ENCODE measurements around the gene OGG1. TPM values are rescaled to one million over a fixed set of nuclear protein-coding genes. Genes with fewer than 3 reads are reported as not detected.

OGG1 gene
- total and polyA plus RNA-seq, 2 donors = 16.6 to 20.7 TPM

DNA sequence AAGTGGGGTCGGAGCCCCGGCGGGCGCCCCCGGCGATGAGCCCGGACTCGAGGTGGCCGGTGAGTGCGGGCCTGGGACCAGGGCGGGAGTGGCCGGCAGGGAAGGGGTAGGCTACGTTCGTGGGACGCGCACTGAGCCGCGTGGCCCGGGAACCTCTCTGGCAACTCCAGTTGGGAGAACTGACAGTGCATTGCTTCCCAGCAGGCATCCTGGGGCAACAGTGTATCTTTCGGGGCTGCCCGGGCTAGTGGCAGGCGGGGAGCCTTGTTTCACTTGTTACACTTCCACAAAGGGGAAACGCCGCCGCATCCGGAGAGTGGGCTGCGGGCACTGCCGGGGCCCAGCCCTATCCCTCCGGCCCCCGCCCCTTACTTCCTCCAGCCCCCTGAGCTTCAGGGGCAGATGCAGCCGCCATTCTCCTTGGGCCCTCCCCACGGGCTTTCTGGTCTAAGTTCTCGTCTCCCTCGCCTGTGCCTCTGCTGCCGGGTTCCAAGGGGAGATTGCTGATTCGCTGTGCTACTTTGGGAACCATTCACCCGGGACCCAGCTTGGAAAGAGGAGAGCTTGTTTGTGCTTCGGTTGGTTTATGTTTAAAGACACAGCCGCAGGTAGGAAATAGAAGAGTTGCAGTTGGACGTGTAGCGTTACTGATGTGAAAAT, 17.5 kb upstream of the OGG1 start:
- peaks cover 20 to 29% of the 10 kb centered on the region in 2 donors for H3K4me1 ChIP-seq (ENCODE audit: control insufficient read depth in 2 of 2, insufficient read depth in 2 of 2, low read length in 2 of 2)

DNA sequence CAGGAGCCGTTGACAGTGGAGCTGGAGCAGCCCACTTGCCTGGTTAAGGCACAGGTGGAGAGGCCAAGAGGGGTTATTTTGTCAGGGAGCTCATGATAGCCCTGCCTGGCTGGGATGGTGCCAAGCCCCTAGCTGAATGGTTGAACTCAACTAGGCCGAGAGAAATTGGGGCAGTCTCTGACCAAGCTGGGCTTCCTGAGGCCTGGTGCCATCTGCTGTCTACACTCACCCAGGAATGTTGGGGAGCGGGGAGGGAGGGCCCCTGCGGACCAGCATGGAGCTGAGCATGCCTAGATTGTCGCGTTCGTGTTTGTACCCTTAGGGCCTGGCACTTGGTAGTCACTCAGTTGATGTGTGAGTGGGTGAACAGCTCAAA, 17.0 kb upstream of the OGG1 start:
- Histone ChIP-seq H3K27ac (ENCODE audit: low read depth in 1 of 2, low read length in 1 of 2) (no peak overlapping the region), H3K4me3 (ENCODE audit: low read length in 2 of 2) (peak overlapping the region; percentile 83 to 97), H3K4me1 (ENCODE audit: control insufficient read depth in 2 of 2, insufficient read depth in 2 of 2, low read length in 2 of 2) (peaks cover 20 to 24% of the 10 kb centered on the region in 2 donors), H3K36me3 (ENCODE audit: control insufficient read depth in 2 of 2, insufficient read depth in 2 of 2, low read length in 1 of 2) (peaks cover 32 to 41% of the 10 kb centered on the region in 2 donors), H3K27me3 (ENCODE audit: control insufficient read depth in 2 of 2, insufficient read depth in 1 of 2, low read length in 1 of 2) (no peaks in the 10 kb centered on the region), H3K9me3 (ENCODE audit: control insufficient read depth in 2 of 2, insufficient read depth in 1 of 2, low read length in 1 of 2) (no peaks in the 10 kb centered on the region)
- 56% methylated on average over 7 of the region's 7 CpGs for WGBS
- DNase-seq (ENCODE audit: low read depth in 6 of 9, low spot score in 9 of 9) = no peak

More for the DNA sequence above, 17.5 kb upstream of the OGG1 start:
- peaks cover 27 to 36% of the 10 kb centered on the region in 2 donors for H3K36me3 ChIP-seq (ENCODE audit: control insufficient read depth in 2 of 2, insufficient read depth in 2 of 2, low read length in 1 of 2)
- peak overlapping the region; percentile 83 to 97 for H3K4me3 ChIP-seq (ENCODE audit: low read length in 2 of 2)
- no peaks in the 10 kb centered on the region for H3K27me3 ChIP-seq (ENCODE audit: control insufficient read depth in 2 of 2, insufficient read depth in 1 of 2, low read length in 1 of 2)
- H3K9me3 ChIP-seq (ENCODE audit: control insufficient read depth in 2 of 2, insufficient read depth in 1 of 2, low read length in 1 of 2) = no peaks in the 10 kb centered on the region
- peak in 3 of 9 donors; percentile 27 to 51 (median 28) for DNase-seq (ENCODE audit: low read depth in 6 of 9, low spot score in 9 of 9)
- H3K27ac ChIP-seq (ENCODE audit: low read depth in 1 of 2, low read length in 1 of 2) = peak overlapping the region; percentile 94 to 98
- WGBS = under 1% methylated on average over 41 of the region's 41 CpGs

DNA sequence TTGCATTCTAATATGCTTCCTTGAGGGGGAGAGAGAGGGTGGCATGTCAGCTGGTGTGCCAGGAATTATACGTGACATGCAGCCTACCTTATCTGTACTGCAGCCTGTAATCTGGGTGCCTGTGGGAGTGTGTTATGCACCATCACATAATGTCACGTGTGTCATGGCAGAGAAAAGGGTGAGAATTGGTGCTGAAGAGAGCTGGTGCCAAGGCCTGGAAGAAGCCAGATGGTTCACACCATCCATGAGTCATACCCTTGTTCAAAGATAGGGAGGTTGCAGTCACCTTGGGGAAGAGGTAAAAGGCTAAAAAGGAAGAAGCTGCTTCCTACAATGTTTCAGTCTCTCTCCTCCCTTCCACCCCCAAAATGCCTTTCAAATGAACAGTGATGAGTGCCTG, 12.9 kb upstream of the OGG1 start:
- no peak for DNase-seq (ENCODE audit: low read depth in 6 of 9, low spot score in 9 of 9)
- Histone ChIP-seq H3K27ac (ENCODE audit: low read depth in 1 of 2, low read length in 1 of 2) (no peak overlapping the region), H3K27me3 (ENCODE audit: control insufficient read depth in 2 of 2, insufficient read depth in 1 of 2, low read length in 1 of 2) (no peaks in the 10 kb centered on the region), H3K9me3 (ENCODE audit: control insufficient read depth in 2 of 2, insufficient read depth in 1 of 2, low read length in 1 of 2) (no peaks in the 10 kb centered on the region), H3K4me3 (ENCODE audit: low read length in 2 of 2) (no peak overlapping the region), H3K4me1 (ENCODE audit: control insufficient read depth in 2 of 2, insufficient read depth in 2 of 2, low read length in 2 of 2) (peaks cover 16% of the 10 kb centered on the region in 2 donors), H3K36me3 (ENCODE audit: control insufficient read depth in 2 of 2, insufficient read depth in 2 of 2, low read length in 1 of 2) (peaks cover 73 to 82% of the 10 kb centered on the region in 2 donors)
- 96% methylated on average over 2 of the region's 2 CpGs for WGBS

DNA sequence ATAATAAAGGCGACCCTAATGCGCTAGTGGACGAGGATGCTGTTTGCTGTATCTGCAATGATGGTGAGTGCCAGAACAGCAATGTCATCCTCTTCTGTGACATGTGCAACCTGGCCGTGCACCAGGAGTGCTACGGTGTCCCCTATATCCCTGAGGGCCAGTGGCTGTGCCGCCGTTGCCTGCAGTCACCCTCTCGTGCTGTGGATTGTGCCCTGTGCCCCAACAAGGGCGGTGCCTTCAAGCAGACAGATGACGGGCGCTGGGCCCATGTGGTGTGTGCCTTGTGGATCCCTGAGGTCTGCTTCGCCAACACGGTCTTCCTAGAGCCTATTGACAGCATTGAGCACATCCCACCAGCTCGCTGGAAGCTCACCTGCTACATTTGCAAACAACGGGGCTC, 10.6 kb upstream of the OGG1 start:
- H3K4me3 ChIP-seq (ENCODE audit: low read length in 2 of 2) = no peak overlapping the region
- H3K4me1 ChIP-seq (ENCODE audit: control insufficient read depth in 2 of 2, insufficient read depth in 2 of 2, low read length in 2 of 2) = peaks cover 0 to 3% of the 10 kb centered on the region in 2 donors
- no peak overlapping the region for H3K27ac ChIP-seq (ENCODE audit: low read depth in 1 of 2, low read length in 1 of 2)
- DNase-seq (ENCODE audit: low read depth in 6 of 9, low spot score in 9 of 9) = no peak
- peaks cover 93 to 96% of the 10 kb centered on the region in 2 donors for H3K36me3 ChIP-seq (ENCODE audit: control insufficient read depth in 2 of 2, insufficient read depth in 2 of 2, low read length in 1 of 2)
- no peaks in the 10 kb centered on the region for H3K9me3 ChIP-seq (ENCODE audit: control insufficient read depth in 2 of 2, insufficient read depth in 1 of 2, low read length in 1 of 2)
- 98% methylated on average over 15 of the region's 15 CpGs for WGBS
- H3K27me3 ChIP-seq (ENCODE audit: control insufficient read depth in 2 of 2, insufficient read depth in 1 of 2, low read length in 1 of 2) = no peaks in the 10 kb centered on the region

DNA sequence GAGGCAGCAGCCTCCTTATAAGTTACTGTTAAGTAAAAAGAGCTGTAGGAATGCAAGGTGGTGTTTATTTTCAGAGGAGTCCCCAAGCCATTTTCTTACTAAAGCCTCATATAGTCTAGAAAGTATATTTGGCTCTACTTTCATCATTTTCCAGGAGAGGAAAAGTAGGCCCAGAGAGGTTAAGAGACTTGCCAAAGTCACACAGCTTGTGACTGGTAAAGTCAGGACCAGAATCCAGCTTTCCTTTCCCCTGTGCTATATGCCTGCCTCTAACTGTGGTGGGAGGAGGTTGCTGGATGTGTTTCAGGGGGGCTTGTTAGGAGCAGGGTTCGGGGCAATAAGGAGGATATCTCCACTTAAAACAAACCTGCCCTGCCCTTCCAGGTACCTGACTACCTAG, 7.2 kb upstream of the OGG1 start:
- no peak for DNase-seq (ENCODE audit: low read depth in 6 of 9, low spot score in 9 of 9)
- no peak overlapping the region for H3K4me3 ChIP-seq (ENCODE audit: low read length in 2 of 2)
- H3K27ac ChIP-seq (ENCODE audit: low read depth in 1 of 2, low read length in 1 of 2) = no peak overlapping the region
- H3K4me1 ChIP-seq (ENCODE audit: control insufficient read depth in 2 of 2, insufficient read depth in 2 of 2, low read length in 2 of 2) = no peaks in the 10 kb centered on the region
- no peaks in the 10 kb centered on the region for H3K27me3 ChIP-seq (ENCODE audit: control insufficient read depth in 2 of 2, insufficient read depth in 1 of 2, low read length in 1 of 2)
- WGBS = 98% methylated on average over 1 of the region's 1 CpG
- peaks cover 100% of the 10 kb centered on the region in 2 donors for H3K36me3 ChIP-seq (ENCODE audit: control insufficient read depth in 2 of 2, insufficient read depth in 2 of 2, low read length in 1 of 2)
- H3K9me3 ChIP-seq (ENCODE audit: control insufficient read depth in 2 of 2, insufficient read depth in 1 of 2, low read length in 1 of 2) = no peaks in the 10 kb centered on the region

DNA sequence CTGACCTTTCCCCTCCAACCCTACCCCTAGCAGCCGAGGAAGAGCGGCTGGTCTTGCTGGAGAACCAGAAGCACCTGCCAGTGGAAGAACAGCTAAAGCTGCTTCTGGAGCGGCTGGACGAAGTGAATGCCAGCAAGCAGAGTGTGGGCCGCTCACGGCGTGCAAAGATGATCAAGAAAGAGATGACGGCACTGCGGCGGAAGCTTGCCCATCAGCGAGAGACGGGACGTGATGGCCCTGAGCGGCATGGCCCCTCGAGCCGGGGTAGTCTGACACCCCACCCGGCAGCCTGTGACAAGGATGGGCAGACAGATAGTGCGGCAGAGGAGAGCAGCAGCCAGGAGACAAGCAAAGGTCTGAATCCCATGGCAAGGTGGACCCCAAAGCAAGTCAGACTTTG, 6.2 kb upstream of the OGG1 start:
- no peak overlapping the region for H3K4me3 ChIP-seq (ENCODE audit: low read length in 2 of 2)
- DNase-seq (ENCODE audit: low read depth in 6 of 9, low spot score in 9 of 9) = no peak
- 98% methylated on average over 18 of the region's 18 CpGs for WGBS

DNA sequence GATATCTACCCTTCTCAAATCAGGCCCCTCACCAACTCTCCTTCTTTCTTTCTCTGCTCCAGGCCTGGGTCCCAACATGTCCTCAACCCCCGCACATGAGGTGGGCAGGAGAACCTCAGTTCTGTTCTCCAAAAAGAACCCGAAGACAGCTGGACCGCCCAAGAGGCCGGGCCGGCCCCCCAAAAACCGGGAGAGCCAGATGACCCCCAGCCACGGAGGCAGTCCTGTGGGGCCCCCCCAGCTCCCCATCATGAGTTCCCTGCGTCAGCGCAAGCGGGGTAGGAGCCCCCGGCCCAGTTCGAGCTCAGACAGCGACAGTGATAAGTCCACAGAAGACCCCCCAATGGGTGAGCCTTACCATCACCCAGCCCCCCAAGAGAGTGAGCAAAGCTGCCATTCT, 5.6 kb upstream of the OGG1 start:
- Histone ChIP-seq H3K9me3 (ENCODE audit: control insufficient read depth in 2 of 2, insufficient read depth in 1 of 2, low read length in 1 of 2) (no peaks in the 10 kb centered on the region), H3K4me3 (ENCODE audit: low read length in 2 of 2) (no peak overlapping the region), H3K4me1 (ENCODE audit: control insufficient read depth in 2 of 2, insufficient read depth in 2 of 2, low read length in 2 of 2) (peaks cover 3% of the 10 kb centered on the region in 2 donors), H3K36me3 (ENCODE audit: control insufficient read depth in 2 of 2, insufficient read depth in 2 of 2, low read length in 1 of 2) (peaks cover 89 to 94% of the 10 kb centered on the region in 2 donors), H3K27me3 (ENCODE audit: control insufficient read depth in 2 of 2, insufficient read depth in 1 of 2, low read length in 1 of 2) (no peaks in the 10 kb centered on the region), H3K27ac (ENCODE audit: low read depth in 1 of 2, low read length in 1 of 2) (no peak overlapping the region)
- no peak for DNase-seq (ENCODE audit: low read depth in 6 of 9, low spot score in 9 of 9)
- 98% methylated on average over 13 of the region's 13 CpGs for whole genome bisulfite sequencing

More for the DNA sequence above, 6.2 kb upstream of the OGG1 start:
- Histone ChIP-seq H3K36me3 (ENCODE audit: control insufficient read depth in 2 of 2, insufficient read depth in 2 of 2, low read length in 1 of 2) (peaks cover 96 to 100% of the 10 kb centered on the region in 2 donors), H3K27ac (ENCODE audit: low read depth in 1 of 2, low read length in 1 of 2) (no peak overlapping the region), H3K9me3 (ENCODE audit: control insufficient read depth in 2 of 2, insufficient read depth in 1 of 2, low read length in 1 of 2) (no peaks in the 10 kb centered on the region), H3K4me1 (ENCODE audit: control insufficient read depth in 2 of 2, insufficient read depth in 2 of 2, low read length in 2 of 2) (no peaks in the 10 kb centered on the region), H3K27me3 (ENCODE audit: control insufficient read depth in 2 of 2, insufficient read depth in 1 of 2, low read length in 1 of 2) (no peaks in the 10 kb centered on the region)

DNA sequence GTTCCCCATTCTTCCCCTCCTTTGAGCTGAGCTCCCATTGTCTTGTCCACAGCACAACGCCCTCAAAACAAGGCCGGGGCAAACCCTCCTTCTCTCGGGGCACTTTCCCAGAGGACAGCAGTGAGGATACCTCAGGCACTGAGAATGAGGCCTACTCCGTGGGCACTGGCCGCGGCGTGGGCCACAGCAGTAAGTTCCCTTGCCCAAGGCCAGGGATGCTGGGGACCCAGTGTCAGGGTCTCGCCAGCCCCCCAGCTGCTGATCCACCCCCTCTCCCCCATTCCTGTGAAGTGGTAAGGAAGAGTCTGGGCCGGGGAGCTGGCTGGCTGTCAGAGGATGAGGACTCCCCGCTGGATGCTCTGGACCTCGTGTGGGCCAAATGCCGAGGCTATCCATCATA, 4.2 kb upstream of the OGG1 start:
- Histone ChIP-seq H3K9me3 (ENCODE audit: control insufficient read depth in 2 of 2, insufficient read depth in 1 of 2, low read length in 1 of 2) (no peaks in the 10 kb centered on the region), H3K4me1 (ENCODE audit: control insufficient read depth in 2 of 2, insufficient read depth in 2 of 2, low read length in 2 of 2) (peaks cover 5 to 9% of the 10 kb centered on the region in 2 donors), H3K27me3 (ENCODE audit: control insufficient read depth in 2 of 2, insufficient read depth in 1 of 2, low read length in 1 of 2) (no peaks in the 10 kb centered on the region), H3K27ac (ENCODE audit: low read depth in 1 of 2, low read length in 1 of 2) (no peak overlapping the region), H3K36me3 (ENCODE audit: control insufficient read depth in 2 of 2, insufficient read depth in 2 of 2, low read length in 1 of 2) (peaks cover 76 to 81% of the 10 kb centered on the region in 2 donors), H3K4me3 (ENCODE audit: low read length in 2 of 2) (no peak overlapping the region)
- WGBS = 98% methylated on average over 12 of the region's 12 CpGs
- no peak for DNase-seq (ENCODE audit: low read depth in 6 of 9, low spot score in 9 of 9)

DNA sequence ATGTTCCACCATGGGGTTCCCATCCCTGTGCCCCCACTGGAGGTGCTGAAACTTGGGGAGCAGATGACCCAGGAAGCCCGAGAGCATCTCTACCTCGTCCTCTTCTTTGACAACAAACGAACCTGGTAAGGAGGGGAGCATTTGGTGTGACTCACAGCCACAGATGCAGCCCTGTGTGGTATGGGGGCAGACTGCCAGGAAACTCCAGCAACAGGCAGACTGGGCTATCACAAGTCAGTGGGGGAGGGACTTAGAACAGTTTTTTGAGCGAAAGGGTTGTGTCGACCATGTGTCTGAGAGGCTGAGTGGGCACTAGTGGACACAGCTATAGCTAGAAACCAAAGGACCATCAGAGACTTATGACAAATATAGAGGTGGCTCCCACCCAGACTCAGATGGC, 3.4 kb upstream of the OGG1 start:
- Histone ChIP-seq H3K27me3 (ENCODE audit: control insufficient read depth in 2 of 2, insufficient read depth in 1 of 2, low read length in 1 of 2) (no peaks in the 10 kb centered on the region), H3K9me3 (ENCODE audit: control insufficient read depth in 2 of 2, insufficient read depth in 1 of 2, low read length in 1 of 2) (no peaks in the 10 kb centered on the region), H3K4me1 (ENCODE audit: control insufficient read depth in 2 of 2, insufficient read depth in 2 of 2, low read length in 2 of 2) (peaks cover 10 to 16% of the 10 kb centered on the region in 2 donors), H3K27ac (ENCODE audit: low read depth in 1 of 2, low read length in 1 of 2) (no peak overlapping the region), H3K36me3 (ENCODE audit: control insufficient read depth in 2 of 2, insufficient read depth in 2 of 2, low read length in 1 of 2) (peaks cover 68 to 75% of the 10 kb centered on the region in 2 donors), H3K4me3 (ENCODE audit: low read length in 2 of 2) (no peak overlapping the region)
- 95% methylated on average over 5 of the region's 5 CpGs for WGBS
- no peak for DNase-seq (ENCODE audit: low read depth in 6 of 9, low spot score in 9 of 9)
